Caki2 (cell line): Measurements from ENCODE around the gene TMEM150B. TPM values are rescaled to one million over a fixed set of nuclear protein-coding genes. Genes with fewer than 3 reads are reported as not detected.
"Not testable (repeated sequence)": the region's sequence is repeated elsewhere in the genome, so short reads cannot be mapped to it uniquely, and the experiment has no call there.

Experiments
- DNase-seq: peaks from one replicate; pipeline ENCODE4 v3.0.0-alpha.2; 2015; ENCODE audit warnings: low read depth
- in situ Hi-C: cut with HindIII; loops from 2 replicates; pipeline ENCODE4 v1.10.0; 2016; ENCODE audit warnings: low sequenced_read_pairs, low pct_unique_long_range_greater_than_20kb, mixed read lengths
- total RNA-seq: library from RNA; depleted of rRNA; stranded (reverse); fragments of >200 nt; shearing (Covaris generic); gene quantifications from 2 replicates; pipeline ENCODE4 v1.2.3, GENCODE V29; 2014; ENCODE audit warnings: low replicate concordance

The TMEM150B gene
- total RNA-seq, 1 experiment from 2014 or later, result 0.61 TPM

- in situ Hi-C loops, result loop anchor here (10.0 kb wide), 1 partner anchor 50 kb away; no protein-coding TSS in a partner anchor
- DNase-seq, result no peak
Observed at GRCh38 chr19:55344444-55344843, 19.3 kb upstream of the TMEM150B start.

DNA sequence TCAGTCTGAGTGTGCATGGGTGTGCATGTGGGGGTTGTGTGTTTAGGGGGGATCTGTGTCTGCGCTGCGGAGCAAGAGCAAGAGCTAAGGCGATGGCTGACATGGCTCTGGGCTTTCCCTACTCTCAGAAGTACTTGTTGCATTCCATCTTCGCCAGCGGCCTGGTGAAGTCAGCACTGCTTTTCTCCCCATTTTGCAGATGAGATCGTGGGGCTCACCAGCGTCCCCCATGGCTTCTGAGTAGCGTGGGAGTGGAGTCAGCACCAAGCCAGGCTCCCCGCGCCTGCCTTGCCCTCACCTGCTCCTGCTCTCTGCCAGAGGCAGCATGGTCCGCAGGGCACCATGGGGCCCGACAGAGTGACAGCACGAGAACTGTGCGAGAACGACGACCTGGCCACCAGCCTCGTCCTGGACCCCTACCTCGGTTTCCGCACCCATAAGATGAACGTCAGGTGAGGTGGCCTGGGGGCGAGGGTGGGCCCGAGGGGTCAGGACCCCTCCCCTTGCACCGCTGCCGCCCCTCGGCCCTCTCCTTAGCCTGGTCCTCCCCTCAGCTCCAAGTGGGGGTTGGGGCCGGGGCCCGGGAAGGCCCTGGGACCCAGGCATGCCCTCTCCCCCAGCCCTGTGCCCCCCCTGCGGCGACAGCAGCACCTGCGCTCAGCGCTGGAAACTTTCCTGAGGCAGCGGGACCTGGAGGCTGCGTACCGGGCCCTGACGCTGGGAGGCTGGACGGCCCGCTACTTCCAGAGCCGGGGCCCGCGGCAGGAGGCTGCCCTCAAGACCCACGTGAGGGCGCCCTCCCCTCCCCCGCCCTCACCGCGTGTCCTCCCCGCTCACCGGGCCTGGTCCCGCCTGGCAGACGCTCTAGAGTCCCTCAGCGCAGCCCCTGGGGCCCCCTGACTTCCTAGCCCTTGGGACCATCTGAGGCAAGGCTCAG, 16.7 kb upstream of the TMEM150B start:
- in situ Hi-C loops, result loop anchor here (10.0 kb wide), 1 partner anchor 47 kb away; no protein-coding TSS in a partner anchor
- no peak for DNase-seq

DNA sequence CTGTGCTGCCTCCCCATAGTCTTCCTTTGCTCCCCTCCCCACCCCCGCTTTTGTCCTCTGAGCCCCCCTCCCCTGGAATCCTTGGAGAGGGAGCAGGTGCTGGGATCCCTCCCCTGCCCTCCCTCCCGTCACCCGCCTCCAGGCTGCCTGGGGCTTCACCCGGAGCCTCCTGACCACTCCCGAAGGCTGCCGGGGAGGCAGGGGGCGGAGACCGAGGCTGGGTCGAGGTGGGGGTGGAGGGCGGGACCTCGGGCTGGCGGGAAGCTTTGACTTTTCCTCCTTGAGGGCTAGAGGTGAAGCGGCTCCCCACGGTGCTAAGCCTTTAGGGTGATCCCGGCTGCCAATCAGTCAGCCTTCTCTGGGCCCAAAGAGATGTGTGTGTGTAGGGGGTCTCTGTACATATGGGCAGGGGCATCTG, 16.0 kb upstream of the TMEM150B start:
- in situ Hi-C loops, result loop anchor here (10.0 kb wide), 1 partner anchor 46 kb away; no protein-coding TSS in a partner anchor
- peak; percentile 26 for DNase-seq

DNA sequence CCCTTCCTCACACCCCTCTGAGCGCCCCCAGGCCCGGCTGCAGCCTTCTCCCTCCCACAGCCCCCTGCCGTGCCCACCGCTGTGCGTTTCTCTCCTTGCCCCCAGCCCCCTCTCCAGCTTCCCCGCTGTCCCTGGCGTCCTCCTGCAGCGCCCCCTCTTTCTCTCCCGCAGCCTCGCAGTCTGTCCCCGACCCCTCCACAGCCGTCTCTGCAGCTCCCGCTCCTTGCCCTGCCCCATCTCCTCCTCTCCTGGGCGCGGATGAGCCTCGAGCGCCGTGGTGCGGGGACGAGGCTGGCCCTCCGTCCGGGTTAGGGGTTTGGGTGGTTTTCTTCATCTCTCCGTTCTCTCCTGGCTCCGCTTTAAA, 15.6 kb upstream of the TMEM150B start:
- DNase-seq, result no peak
- in situ Hi-C loops, result loop anchor here (10.0 kb wide), 1 partner anchor 46 kb away; no protein-coding TSS in a partner anchor

- in situ Hi-C loops, result loop anchor here (10.0 kb wide), 1 partner anchor 45 kb away; no protein-coding TSS in a partner anchor
- no peak for DNase-seq
Observed at GRCh38 chr19:55339889-55340783, 15.0 kb upstream of the TMEM150B start.

- in situ Hi-C loops, result no loop called here
- DNase-seq, result peak; percentile 100
Observed at GRCh38 chr19:55339105-55339888, 14.2 kb upstream of the TMEM150B start, which contains the start of gene KMT5C. Gene KMT5C, plus strand, starts transcription at chr19:55339876. Its CDS starts 2,061 bp downstream, at chr19:55341937.

DNA sequence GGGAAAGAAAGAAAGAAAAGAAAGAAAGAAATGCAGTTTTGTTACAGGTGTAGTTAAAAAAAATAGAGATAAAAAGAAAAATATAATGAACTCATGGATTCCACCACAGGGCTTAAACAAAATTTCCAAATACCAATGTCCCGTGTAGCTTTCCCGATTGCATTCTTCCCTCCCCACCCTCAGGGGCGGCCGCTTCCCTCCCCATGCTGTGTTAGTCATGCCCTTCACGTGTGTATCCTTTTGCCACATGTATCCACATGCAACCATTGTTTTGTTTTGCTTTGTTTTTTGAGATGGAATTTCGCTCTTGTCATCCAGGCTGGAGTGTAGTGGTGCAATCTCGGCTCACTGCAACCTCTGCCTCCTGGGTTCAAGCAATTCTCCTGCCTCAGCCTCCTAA, 11.0 kb upstream of the TMEM150B start:
- DNase-seq, result no peak
- in situ Hi-C loops, result no loop called here

- DNase-seq, result peak; percentile 84
- in situ Hi-C loops, result no loop called here
Observed at GRCh38 chr19:55333870-55334269, 8.7 kb upstream of the TMEM150B start.

- in situ Hi-C loops, result not testable (repeated sequence)
- peak; percentile 50 for DNase-seq
Observed at GRCh38 chr19:55329791-55330190, 4.7 kb upstream of the TMEM150B start.

- DNase-seq, in situ Hi-C loops: not testable (repeated sequence)
Observed at GRCh38 chr19:55328774-55329318, 3.7 kb upstream of the TMEM150B start.

DNA sequence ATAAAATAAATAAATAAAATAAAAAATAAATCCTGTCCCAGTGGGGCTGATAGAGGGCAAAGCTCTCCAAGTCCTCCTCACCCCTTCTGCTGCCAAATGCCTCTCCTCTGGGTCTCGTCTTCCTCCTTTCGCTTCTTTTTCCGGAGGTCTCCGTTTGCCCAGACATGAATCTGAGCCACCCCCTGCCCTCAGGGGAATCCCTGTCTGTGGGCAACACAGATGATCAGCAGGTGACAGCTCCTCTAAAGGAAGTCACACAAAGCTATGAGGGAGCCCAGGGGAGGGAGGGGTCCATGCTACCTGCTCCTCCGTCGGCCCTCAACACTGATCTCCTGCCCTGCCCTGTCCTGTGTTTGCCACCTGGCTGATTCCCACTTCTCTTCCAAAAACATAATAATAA, 479 bp downstream of the TMEM150B start:
- no peak for DNase-seq
- in situ Hi-C loops, result no loop called here

- no peak for DNase-seq
- in situ Hi-C loops, result no loop called here
Observed at GRCh38 chr19:55322204-55322885, 2.8 kb downstream of the TMEM150B start.

GRCh38 chr19:55321466-55322137, 3.5 kb downstream of the TMEM150B start:
- in situ Hi-C loops, result no loop called here
- no peak for DNase-seq

GRCh38 chr19:55320844-55321419, 4.2 kb downstream of the TMEM150B start:
- in situ Hi-C loops, result no loop called here
- no peak for DNase-seq

DNA sequence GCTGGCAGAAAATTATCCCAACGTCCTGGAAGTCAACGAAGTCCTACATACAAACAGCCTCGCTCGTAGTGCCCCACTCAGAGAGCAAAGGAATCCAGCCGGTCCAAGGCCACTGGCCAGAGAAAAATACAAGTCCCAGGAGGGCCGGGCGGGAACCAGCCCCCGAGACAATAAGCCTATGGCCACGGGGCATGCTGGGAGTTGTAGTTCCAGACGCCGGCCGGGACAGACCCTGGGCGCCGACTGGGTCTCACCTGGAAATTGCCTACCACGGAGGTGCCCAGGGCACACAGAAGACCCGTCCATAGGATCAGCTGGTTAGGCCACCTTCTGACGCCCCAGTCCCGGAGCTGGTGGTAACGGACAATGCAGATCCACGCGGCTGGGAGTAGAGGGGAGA, 5.4 kb downstream of the TMEM150B start:
- DNase-seq, result no peak
- in situ Hi-C loops, result no loop called here

- DNase-seq, result no peak
- in situ Hi-C loops, result no loop called here
Observed at GRCh38 chr19:55316646-55317045, 8.5 kb downstream of the TMEM150B start.
